GM21381 (cell line): ENCODE measurements around the gene TAS2R40.
"Not testable (repeated sequence)": the region's sequence is repeated elsewhere in the genome, so short reads cannot be mapped to it uniquely, and the experiment has no call there.

Experiments
- ATAC-seq: cut with Tn5 transposase; IDR thresholded peaks from one replicate; pipeline ENCODE4 v1.9.1; 2021; ENCODE audit warnings: mild to moderate bottlenecking, moderate library complexity; ENCODE audit not compliant: unreplicated experiment

Gene TAS2R40

DNA sequence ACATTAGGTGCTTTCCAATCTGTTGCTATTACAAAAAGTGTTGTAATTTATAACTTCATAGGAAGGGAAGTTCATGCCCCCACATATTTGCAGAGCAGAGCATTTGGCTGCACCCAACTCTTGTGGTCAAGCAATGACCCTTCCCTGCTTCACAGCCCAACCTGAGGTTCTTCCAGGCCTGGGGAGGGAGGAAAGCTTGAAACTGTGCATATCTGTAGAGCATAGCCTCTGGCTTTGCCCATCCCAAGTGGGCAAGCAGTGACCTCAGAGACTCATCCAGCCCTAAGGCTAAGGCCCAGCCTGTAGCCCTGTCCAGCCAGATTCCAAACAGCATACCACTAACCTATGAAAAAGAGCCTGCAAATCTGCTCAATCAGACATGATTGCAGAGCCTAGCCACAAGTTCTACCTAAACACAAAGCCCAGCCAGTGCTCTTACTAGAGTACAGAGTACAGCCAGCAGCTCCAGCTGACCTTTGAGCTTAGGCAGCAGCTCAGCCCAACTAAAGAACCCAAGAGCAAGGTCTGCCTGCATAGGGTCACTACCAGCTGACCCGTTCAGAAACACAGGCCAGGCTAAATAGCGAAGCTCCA, 27.0 kb downstream of the TAS2R40 start:
- no peak for ATAC-seq

DNA sequence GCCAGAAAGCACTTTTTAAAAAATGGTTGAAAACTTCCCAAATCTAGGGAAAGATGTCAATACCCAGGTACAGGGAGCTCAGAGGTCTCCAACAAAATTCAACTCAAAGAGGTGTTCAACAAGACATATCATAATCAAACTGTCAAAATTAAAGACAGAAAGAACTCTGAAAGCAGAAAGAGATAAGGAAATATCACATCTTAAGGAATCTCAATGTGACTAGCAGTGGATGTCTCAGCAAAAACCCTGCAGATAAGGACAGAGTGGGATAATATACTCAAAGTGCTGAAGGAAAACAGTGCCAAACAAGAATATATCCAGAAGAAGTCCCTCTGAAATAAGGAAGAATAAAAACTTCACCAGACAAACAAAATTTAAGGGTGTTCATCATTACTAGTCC, 28.4 kb downstream of the TAS2R40 start:
- ATAC-seq, result no peak

DNA sequence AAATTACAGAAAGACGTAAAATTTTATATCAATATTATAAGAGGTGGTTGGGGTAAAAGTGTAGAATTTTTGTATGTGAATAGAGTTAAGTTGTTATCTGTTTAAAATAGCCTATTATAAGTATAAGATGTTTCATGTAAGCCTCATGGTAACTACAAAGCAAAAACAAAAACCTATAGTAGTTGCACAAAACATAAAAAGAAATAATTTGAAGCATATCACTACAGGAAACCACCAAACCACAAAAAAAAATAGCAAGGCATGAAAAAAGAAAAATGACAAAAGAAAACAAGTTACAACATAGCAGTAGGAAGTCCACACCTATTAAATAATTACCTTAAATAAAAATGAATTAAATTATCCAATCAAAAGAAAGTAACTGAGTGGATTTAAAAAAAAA, 29.0 kb downstream of the TAS2R40 start:
- ATAC-seq, result no peak

DNA sequence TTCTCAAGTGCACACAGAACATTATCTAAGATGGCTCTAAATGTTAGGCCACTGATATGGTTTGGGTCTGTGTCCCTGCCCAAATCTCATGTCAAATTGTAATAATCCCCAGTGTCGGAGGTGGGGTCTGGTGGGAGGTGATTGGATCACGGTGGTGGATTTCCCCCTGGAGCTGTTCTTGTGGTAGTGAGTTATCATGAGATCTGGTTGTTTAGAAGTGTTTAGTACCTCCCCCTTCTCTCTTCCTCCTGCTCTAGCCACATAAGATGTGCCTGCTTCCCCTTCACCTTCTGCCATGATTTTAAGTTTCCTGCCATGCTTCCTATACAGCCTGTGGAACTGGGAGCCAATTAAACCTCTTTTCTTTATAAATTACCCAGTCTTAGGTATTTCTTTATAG, 30.2 kb downstream of the TAS2R40 start:
- ATAC-seq, result no peak

DNA sequence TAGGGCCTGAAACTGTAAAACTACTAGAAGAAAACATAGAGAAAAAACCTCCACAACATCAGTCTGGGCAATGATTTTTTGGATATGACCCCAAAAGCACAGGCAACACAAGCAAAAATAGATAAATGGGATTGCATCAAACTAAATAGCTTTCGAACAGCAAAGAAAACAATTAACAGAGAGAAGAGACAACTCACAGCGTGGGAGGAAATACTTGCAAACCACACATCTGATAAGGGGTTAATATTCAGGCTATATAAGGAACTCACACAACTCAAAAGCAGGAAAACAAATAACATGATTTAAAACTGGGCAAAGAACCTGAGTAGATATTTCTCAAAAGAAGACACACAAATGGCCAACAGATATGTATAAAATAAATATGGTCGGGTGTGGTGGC, 33.7 kb downstream of the TAS2R40 start:
- no peak for ATAC-seq

DNA sequence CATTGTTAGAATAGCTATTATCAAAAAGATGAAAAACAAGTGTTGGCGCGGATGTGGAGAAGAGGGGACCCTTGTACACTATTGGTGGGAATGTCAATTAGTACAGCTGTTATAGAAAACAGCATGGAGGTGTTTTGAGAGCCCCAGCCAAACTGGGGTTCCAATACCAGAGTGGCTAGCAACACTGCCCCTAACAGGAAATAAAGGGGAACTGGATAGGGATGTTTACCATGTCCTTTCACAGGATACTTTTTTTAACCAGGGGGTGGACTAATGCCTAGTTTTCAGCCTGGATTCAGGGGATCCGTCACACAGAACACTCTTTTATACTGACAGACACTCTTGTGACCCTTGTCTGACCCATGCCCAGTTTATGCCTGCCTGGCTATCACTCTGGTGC, 34.5 kb downstream of the TAS2R40 start:
- ATAC-seq, result no peak

DNA sequence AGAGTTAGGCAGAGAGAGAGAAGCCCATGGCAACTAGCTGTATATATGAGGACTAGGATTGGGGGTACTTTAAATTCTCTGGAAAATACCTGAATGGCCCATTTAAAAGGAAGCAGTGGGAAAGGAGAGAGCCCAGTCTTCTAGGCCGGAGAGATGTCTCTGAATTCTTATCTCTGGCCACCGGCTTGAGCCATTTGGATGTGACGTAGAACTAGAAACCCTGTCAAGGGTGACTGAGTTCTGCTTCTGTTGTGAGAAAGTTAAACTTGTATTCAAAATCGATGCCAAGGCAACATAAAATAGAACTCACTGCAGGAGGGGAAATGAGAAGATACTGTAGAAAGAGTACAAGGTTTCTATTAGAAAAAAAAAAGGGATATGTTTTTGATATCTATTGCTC, 35.1 kb downstream of the TAS2R40 start:
- ATAC-seq, result peak; percentile 74

DNA sequence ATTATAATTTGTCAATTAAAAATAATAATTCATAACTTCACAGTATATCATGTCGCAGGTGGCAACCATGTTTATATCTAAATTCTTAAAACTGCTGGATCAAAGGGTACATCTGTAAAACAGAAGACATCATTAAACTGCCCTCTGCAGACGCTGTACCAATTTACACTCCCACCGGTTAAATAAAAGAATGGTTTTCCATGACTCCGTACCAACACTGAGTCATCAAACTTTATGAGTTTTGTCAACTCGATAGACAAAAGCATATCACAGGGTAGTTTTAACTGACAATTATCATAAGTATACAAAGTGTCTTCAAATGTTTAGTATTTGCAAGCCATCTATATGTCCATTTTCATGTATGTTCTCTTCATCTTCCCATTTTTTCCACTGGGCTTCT, 35.7 kb downstream of the TAS2R40 start:
- no peak for ATAC-seq

DNA sequence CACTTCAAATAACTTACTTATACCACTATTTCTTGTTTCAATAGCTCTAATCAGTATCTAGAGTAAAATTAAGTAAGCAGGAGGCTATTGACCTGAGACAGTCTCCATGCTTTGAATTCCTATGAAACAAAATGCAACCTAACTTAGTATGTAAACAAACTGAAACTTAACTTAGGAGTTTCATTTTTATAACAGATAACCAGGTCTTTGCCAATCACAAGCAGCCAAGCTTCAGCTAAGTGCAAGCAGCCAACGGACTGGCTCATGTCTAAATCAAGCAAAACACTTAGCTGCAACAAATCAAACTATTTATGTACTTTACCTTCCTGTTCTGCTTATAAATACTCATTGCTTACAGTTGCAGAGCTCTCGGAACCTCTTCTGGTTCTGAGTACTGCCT, 37.0 kb downstream of the TAS2R40 start:
- peak; percentile 36 for ATAC-seq

DNA sequence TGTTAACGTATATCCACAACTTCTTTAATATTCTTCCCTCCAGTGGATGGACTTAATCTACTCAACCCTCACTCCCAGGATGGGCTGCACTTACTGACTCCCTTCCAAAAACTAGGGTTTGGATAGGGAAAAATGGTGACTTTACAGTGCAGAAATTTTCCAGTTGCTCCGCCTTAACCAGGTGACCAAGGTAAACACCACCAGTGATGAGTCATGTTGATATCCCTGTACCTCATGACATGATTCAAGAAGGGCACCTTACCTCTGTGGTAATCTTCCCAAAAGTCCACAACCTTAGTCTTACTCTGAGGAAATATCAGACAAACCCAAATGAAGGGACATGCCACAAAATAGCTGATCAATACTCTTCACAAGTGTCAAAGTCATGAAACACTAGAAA, 37.9 kb downstream of the TAS2R40 start:
- ATAC-seq, result no peak

DNA sequence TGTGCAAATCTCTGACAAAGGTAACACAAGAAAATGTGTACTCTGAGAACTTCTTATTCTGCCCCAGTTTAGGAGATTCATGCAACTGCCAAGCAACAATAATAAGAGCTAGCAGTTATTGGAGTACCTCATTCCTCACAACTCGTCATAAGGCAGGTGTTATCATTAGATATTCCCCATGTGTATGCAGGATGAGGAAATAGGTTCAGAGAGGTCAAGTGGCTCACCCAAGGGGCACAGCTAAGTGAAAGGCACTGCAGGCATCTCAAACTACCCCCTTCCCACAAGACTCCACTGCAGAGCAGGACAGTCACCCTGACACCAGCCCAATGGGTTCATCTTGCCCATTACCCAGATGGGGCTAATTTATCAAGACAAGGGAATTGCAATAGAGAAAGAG, 40.1 kb downstream of the TAS2R40 start:
- ATAC-seq, result no peak

DNA sequence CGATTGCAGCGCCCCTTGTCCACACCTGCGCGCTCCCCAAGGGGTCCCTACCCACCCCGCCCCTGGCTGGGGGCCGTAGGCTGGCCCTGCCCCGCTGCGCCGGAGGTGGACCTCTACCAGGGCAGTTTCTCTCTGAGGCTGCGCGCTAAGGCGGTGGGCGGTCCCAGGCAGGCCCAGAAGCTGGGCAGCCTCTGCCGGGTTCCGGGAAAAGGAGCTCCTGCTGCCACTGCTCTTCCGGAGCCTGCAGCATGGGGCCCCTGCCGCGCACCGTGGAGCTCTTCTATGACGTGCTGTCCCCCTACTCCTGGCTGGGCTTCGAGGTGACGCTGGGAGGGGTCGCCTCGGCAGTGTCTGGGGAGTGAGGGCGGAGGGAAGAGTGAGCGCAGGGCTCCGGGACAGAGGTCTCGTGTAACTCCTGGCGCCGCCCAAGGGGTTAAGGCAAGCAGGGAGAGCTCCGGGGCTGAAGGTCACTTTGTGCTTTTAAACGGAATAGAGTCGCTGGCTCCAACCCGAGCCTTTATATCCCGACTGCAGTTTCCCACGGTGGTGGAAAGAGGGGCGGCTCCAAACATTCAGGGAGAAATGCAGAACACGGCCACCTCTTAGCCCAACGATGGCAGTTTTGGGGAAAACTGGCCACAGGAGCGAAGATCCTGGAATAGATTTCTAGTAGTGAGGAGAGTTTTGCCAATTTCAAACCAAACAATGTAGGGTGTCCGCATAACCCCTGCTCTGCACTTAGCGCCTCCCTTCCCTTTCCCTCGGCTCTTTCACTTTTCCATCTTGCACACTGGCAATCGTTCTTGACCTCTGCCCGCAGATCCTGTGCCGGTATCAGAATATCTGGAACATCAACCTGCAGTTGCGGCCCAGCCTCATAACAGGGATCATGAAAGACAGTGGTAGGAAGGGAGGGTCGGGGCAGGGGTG, 41.7 kb downstream of the TAS2R40 start, which contains the start of gene GSTK1:
GSTK1 (plus strand) TSS at position 176 of the 930 bp plus-strand sequence; CDS start at position 249, 73 bp downstream.
- ATAC-seq, result peak; percentile 98

DNA sequence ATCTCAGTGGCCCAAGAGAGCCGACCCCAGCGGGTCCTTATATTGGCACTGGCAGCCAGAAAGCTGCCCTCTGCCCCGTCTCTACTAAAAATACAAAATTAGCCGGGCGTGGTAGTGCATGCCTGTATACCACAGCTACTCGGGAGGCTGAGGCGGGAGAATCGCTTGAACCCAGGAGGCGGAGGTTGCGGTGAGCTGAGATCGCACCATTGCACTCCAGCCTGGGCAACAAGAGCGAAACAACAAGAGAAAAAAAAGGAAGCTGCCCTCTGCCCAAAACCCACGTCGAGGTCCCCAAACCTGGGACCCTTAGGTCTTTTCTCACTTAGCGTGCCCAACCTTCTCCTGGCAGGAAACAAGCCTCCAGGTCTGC, 42.3 kb downstream of the TAS2R40 start:
- not testable (repeated sequence) for ATAC-seq

DNA sequence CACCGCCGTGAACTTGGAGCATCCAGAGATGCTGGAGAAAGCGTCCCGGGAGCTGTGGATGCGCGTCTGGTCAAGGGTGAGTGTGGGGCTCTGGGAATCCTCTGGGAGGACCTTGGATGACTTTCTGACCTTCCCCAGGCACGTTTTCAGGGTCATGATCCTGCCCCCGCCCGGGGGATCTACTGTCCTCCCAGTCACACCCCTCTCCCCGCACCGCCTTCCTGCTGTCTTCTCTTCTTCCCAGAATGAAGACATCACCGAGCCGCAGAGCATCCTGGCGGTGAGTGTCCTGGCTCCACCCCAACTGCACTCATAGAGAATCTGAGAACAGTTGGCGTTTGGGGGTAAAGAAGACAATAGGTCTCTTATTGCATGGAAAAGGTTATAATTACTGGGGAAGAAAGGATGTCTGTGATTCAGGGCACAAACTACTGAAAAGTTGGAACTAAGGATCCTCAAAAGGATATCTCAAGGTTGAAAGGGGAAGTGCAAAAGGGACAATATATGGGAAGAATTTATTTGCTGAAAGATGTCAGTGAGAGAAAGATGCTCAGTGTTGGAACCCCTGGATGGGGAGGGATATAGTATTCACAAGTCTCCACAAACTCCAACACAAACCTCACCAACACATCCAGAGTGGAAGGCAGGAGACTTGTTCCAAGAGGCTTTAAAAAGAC, 43.3 kb downstream of the TAS2R40 start:
- no peak for ATAC-seq

DNA sequence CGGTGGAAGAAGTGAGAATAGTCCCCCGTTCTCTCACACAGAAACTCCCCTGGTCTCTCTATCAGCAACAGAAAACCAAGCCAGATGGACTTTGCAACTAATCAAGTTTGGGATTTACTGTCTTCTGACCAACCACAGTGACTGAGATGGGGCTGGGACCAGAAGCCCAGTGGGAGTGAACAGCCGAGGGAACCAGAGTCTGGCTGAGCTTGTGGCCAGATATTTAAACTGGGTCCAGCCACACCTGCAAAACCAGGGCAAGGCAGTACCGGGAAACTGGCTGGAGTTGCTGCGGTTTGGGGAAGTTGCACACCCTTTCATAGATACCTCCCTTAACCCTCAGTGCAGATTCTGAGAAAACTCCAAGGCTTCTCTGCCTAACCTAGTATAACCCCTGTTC, 47.4 kb downstream of the TAS2R40 start:
- no peak for ATAC-seq

DNA sequence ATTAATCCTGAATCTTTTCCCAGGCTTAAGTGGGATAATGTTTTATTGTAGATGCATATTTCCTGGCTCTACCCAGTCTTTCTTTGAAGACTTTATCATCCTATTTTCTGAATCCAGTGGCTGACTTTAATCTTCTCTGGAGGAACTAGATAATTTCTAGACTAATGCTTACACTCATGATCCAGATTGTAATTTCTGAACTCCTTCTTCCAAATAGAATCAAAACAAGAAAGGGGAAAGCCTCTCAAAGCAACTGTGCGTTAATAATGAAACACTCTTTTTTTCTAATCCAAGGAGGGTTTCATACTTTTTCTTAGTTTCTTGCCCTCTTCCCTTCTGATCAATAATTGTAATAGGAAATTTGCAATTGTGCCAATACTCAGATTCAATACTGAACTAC, 49.4 kb downstream of the TAS2R40 start:
- ATAC-seq, result no peak
